KMS-11 (cell line): Measurements from ENCODE around the gene LYST.

Experiments used
- H2AFZ ChIP-seq: fragments of 200-600 bp; sonication (generic); 2 replicates; pipeline ENCODE4 v1.6.1; 2016; ENCODE audit warnings: antibody characterized with exemption, mixed run types, low read depth
- H3K27ac ChIP-seq: fragments of 200-600 bp; sonication (generic); 2 replicates; pipeline ENCODE4 v1.6.1; 2016; ENCODE audit warnings: mild to moderate bottlenecking, mixed run types
- H3K27me3 ChIP-seq: fragments of 200-600 bp; sonication (generic); 2 replicates; pipeline ENCODE4 v1.6.1; 2017; ENCODE audit warnings: mild to moderate bottlenecking, low read depth, mixed run types, moderate library complexity; ENCODE audit not compliant: insufficient read depth
- H3K36me3 ChIP-seq: fragments of 200-600 bp; sonication (generic); 2 replicates; pipeline ENCODE4 v1.6.1; 2017; ENCODE audit warnings: mild to moderate bottlenecking, mixed run types; ENCODE audit not compliant: insufficient read depth
- H3K4me1 ChIP-seq: fragments of 200-600 bp; sonication (generic); 2 replicates; pipeline ENCODE4 v1.6.1; 2016; ENCODE audit warnings: mild to moderate bottlenecking, low read depth, mixed run types; ENCODE audit not compliant: poor library complexity, severe bottlenecking
- H3K4me2 ChIP-seq: fragments of 200-600 bp; sonication (generic); 2 replicates; pipeline ENCODE4 v1.7.0; 2016; ENCODE audit warnings: mild to moderate bottlenecking, mixed run types
- H3K4me3 ChIP-seq: fragments of 200-600 bp; sonication (generic); IDR thresholded peaks from 2 replicates; pipeline ENCODE4 v1.6.1; 2017; ENCODE audit warnings: low read depth, low read length, mixed read lengths; ENCODE audit not compliant: insufficient read depth
- H3K79me2 ChIP-seq: fragments of 200-600 bp; sonication (generic); 2 replicates; pipeline ENCODE4 v1.6.1; 2016; ENCODE audit warnings: low read depth, mixed run types; ENCODE audit not compliant: insufficient read depth
- H3K9ac ChIP-seq: fragments of 200-600 bp; sonication (generic); 2 replicates; pipeline ENCODE4 v1.6.1; 2016; ENCODE audit warnings: mild to moderate bottlenecking, mixed run types
- H4K20me1 ChIP-seq: fragments of 200-600 bp; sonication (generic); 2 replicates; pipeline ENCODE4 v1.6.1; 2016; ENCODE audit warnings: mild to moderate bottlenecking, mixed run types; ENCODE audit not compliant: insufficient read depth
- TF ChIP-seq, protein P1 (sequence below): fragments of 200-600 bp; sonication (generic); conservative IDR thresholded peaks from 2 replicates; pipeline ENCODE4 v1.6.1; 2017; ENCODE audit warnings: low read depth, mild to moderate bottlenecking, antibody characterized with exemption, low read length, moderate library complexity, mixed read lengths

The LYST gene

DNA sequence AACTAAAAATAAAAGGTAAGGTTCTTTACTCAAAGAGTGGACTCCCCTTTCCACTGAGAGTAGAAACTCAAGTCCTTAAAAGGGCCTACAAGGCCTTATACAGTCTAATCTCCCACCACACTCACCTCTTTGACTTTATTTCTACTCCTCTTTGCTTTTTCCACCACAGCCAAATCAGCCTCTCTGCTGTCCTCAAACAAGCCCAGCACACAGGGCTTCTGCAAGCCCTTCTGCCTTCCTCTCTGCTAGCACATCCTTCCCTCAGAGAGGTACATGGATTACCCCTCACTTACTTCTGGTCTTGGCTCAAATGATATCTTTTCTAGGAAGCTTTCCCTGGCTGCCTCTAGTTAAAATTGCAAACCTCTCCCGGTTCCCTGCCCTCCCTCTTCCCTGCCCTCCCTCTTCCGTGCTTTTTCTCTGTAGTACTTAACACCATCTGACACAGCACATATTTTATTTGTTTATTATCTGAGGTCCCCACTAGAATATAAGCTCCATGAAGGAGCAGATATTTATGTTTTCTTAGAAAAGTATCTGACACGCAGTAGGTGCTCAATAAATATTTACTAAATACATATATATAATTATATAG lies 1.7 kb downstream of the LYST start:
- TF ChIP-seq, protein P1, sequence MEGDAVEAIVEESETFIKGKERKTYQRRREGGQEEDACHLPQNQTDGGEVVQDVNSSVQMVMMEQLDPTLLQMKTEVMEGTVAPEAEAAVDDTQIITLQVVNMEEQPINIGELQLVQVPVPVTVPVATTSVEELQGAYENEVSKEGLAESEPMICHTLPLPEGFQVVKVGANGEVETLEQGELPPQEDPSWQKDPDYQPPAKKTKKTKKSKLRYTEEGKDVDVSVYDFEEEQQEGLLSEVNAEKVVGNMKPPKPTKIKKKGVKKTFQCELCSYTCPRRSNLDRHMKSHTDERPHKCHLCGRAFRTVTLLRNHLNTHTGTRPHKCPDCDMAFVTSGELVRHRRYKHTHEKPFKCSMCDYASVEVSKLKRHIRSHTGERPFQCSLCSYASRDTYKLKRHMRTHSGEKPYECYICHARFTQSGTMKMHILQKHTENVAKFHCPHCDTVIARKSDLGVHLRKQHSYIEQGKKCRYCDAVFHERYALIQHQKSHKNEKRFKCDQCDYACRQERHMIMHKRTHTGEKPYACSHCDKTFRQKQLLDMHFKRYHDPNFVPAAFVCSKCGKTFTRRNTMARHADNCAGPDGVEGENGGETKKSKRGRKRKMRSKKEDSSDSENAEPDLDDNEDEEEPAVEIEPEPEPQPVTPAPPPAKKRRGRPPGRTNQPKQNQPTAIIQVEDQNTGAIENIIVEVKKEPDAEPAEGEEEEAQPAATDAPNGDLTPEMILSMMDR: no peak
- H3K79me2 ChIP-seq: no peaks in the 10 kb centered on the region
- H3K9ac ChIP-seq: no peak overlapping the region
- H3K27ac ChIP-seq: no peak overlapping the region
- H3K27me3 ChIP-seq: no peaks in the 10 kb centered on the region
- peak overlapping the region; percentile 99; the same call in 1 of the 2 replicates for H3K4me2 ChIP-seq
- no peak overlapping the region for H2AFZ ChIP-seq
- H3K36me3 ChIP-seq: no peaks in the 10 kb centered on the region
- H3K4me1 ChIP-seq: peaks cover 20% of the 10 kb centered on the region
- H4K20me1 ChIP-seq: no peaks in the 10 kb centered on the region
- no peak overlapping the region for H3K4me3 ChIP-seq

DNA sequence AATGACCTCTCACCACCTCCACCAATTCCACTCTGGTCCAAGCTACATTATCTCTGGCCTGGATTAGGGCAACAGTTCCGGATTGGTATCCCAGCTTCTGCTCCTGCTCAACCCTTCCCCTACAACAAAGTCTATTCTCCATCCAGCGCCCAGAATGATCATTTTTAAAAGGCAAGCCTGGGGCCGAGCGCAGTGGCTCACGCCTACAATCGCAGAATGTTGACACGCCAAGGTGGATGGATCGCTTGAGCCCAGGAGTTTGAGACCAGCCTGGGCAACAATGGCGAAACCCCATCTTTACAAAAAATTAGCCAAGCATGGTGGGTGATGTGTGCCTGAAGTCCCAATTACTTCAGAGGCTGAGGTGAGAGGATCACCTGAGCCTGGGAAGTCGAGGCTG lies 2.2 kb downstream of the LYST start:
- Histone ChIP-seq H3K4me1 (peaks cover 20% of the 10 kb centered on the region), H3K4me2 (no peak overlapping the region), H3K79me2 (no peaks in the 10 kb centered on the region), H3K9ac (no peak overlapping the region), H3K27me3 (no peaks in the 10 kb centered on the region), H3K4me3 (no peak overlapping the region), H4K20me1 (no peaks in the 10 kb centered on the region), H3K27ac (no peak overlapping the region), H3K36me3 (no peaks in the 10 kb centered on the region), H2AFZ (no peak overlapping the region)
- TF ChIP-seq, protein P1: no peak

DNA sequence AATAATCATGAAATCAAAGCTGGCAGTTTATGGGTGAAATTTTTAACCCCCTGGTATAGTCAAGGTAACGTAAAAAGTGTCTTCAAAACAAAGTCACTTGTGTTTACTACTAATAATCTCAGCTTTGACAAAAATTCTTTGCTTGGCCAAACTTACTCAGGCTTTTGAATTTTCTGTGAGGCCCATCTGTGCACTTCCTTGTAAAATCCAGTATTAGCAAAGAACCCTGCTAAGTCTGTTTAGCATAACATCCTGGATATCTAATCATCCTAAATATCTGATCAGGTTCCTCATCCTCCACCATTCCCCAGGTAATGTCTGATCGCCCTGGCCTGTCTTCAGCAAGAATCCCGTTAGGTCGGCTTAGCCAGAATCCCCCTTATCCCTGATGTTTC lies 3.0 kb downstream of the LYST start:
- H2AFZ ChIP-seq: no peak overlapping the region
- H3K79me2 ChIP-seq: no peaks in the 10 kb centered on the region
- H3K9ac ChIP-seq: no peak overlapping the region
- TF ChIP-seq, protein P1: no peak
- H3K4me2 ChIP-seq: no peak overlapping the region
- no peak overlapping the region for H3K4me3 ChIP-seq
- no peaks in the 10 kb centered on the region for H3K27me3 ChIP-seq
- no peaks in the 10 kb centered on the region for H3K36me3 ChIP-seq
- H4K20me1 ChIP-seq: no peaks in the 10 kb centered on the region
- H3K27ac ChIP-seq: no peak overlapping the region
- H3K4me1 ChIP-seq: peaks cover 20% of the 10 kb centered on the region

DNA sequence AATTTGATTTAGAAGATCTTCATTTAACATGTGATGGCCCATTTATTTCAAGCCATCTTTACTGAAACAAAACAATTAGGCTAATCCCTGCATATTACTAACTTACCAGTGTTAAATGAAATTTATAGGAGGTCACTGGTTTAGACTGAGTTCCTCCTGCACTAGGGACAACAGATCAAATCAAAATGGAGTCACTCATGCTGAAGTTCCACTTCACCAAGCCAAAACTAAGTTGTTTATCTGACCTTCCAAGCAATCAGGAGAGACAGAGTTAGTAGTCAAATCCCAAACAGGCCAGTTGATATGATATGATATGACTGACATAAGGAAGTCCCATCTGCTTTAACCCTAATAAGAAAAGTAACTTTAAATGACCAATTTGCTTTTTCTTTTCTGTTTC lies 4.8 kb downstream of the LYST start:
- Histone ChIP-seq H3K79me2 (no peaks in the 10 kb centered on the region), H3K9ac (no peak overlapping the region), H4K20me1 (no peaks in the 10 kb centered on the region), H2AFZ (no peak overlapping the region), H3K4me1 (peaks cover 12% of the 10 kb centered on the region), H3K36me3 (no peaks in the 10 kb centered on the region), H3K27me3 (no peaks in the 10 kb centered on the region), H3K4me3 (no peak overlapping the region), H3K4me2 (no peak overlapping the region), H3K27ac (no peak overlapping the region)
- TF ChIP-seq, protein P1: no peak
